HG03378 (cell line): ENCODE results near the gene MPZ.
"Not testable (repeated sequence)": the region's sequence is repeated elsewhere in the genome, so short reads cannot be mapped to it uniquely, and the experiment has no call there.

ENCODE experiments used
- ATAC-seq: cut with Tn5 transposase; IDR thresholded peaks from one replicate; pipeline ENCODE4 v1.9.1; 2021; ENCODE audit warnings: mild to moderate bottlenecking, moderate library complexity; ENCODE audit not compliant: unreplicated experiment

The MPZ gene

DNA sequence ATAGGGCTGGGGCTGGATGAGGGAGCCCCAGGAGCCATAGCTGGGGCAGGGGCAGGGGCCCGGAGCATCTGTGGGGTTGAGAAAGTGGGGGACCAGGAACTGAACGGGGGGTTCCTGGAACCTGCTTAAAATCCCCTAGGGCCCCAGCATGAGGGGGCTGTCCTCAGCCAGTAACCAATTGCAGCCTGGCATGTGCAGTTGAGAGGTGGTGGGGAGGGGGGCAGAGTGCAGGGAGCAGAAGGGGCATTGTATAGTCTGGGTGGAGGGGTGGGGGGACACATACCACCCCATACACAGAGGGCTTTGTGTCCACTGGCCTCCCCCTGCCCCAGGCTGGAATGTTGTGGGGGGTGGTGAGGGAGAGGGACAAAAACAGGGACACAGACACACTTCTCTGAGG is at the start of gene MPZ:
MPZ (minus strand) TSS at position 101 of the 400 bp plus-strand sequence; CDS start at position 38, 63 bp downstream.
- ATAC-seq, result no peak

DNA sequence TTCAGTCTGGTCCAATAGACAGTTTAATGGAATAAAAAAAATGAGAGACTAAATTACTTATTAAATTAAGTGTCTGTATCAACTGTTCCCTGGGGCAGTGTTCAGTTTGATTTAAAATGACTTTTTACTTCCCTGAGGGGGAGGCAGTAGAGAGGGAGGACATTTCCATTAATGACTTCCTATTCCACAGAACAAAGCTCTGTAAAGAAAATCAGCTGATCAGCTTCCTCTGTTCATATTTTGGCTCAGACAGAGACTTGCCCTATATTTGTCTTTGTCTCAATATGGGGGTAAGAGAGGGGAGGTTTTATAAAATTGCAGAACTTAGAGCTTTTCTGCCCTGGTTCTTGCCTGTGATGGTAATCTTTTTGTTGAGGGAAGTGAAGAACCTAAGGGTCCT is 49.5 kb upstream of the MPZ start:
- ATAC-seq, result no peak

DNA sequence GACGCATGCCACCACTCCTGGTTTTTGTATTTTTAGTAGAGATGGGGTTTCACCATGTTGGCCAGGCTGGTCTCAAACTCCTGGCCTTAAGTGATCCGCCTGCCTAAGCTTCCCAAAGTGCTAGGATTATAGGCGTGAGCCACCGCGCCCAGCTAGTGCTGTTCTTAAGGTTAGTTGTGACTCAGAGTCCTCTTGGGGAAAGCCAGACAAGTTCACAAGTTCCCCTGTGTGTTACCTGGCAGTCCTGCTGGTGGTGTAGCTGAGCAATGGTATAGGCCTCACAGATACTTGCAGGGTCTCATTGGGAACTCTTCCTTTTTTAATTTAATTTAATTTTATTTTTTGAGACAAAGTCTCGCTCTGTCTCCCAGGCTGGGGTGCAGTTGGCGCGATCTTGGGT is 47.3 kb upstream of the MPZ start:
- no peak for ATAC-seq

- ATAC-seq, result no peak
These were observed 41.7 kb upstream of the MPZ start for GRCh38 chr1:161351482-161351881.

- no peak for ATAC-seq
These were observed 40.9 kb upstream of the MPZ start for GRCh38 chr1:161350671-161351070.

DNA sequence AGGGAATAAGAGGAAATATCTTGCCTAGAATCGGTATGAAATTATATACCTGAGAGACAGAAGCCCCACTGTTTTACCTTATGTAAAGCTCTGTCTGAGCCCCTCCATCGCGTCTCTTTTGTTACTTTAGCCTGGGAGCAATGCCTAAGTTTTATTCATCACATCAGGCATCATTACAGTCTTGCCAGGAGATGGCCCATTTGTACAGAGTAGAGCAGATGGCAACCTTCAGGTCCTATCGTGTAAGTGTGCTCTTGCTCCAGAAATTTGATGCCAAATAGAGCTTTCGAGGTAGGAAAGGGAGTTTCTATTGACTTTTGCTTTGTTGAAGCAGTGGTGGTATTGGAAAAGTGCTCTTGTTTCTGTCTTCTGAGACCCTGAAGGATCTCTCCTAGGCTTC is 33.1 kb upstream of the MPZ start:
- no peak for ATAC-seq

DNA sequence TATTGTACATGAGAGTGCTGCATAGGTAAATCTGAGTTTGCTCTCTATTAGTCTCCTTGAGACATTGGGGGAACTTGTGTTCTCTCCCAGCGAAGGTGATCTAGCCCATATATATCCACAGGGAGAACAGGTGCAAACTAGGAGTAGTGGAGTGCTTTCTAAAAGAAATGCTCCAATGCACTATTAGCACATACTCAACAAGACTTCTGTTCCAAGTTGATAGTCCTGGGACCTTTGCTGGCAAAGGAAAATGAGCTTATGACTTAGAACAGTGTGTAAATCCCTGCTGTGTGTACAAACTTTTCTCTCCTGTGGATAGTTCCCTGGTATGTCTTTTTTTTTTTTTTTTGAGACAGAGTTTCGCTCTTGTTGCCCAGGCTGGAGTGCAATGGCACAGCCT is 32.4 kb upstream of the MPZ start:
- ATAC-seq, result no peak

DNA sequence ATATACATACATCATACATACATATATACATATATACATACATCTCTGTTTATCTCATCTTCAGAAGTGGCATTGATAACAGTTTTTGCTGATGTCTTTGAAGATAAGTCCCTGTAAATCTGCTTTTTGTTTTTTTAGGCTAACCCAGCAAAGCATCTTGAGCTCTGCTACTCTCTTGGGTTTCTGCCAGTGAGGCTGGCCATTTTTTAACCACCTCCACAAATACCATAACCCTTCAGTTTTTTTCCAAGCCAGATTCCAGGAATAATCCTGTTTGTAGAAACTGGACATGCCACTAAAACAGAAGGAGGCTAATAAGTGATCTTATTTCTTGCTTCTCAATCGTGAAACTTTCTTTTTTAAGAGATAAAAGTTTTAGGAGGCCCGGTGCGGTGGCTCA is 26.0 kb upstream of the MPZ start:
- ATAC-seq, result no peak

DNA sequence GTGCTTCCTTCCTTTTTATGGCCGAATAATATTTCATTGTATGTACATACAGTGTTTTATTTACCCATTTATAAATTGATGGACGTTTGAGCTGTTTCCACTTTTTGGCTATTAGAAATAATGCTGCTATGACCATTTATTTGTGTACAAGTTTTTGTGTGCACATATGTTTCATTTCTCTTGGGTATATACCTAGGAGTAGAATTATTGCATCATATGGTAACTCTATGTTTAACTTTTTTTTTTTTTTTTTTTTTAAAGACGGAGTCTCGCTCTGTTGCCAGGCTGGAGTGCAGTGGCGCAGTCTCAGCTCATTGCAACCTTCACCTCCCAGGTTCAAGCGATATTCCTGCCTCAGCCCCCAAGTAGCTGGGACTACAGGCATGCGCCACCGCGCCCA is 23.4 kb upstream of the MPZ start:
- ATAC-seq, result no peak

DNA sequence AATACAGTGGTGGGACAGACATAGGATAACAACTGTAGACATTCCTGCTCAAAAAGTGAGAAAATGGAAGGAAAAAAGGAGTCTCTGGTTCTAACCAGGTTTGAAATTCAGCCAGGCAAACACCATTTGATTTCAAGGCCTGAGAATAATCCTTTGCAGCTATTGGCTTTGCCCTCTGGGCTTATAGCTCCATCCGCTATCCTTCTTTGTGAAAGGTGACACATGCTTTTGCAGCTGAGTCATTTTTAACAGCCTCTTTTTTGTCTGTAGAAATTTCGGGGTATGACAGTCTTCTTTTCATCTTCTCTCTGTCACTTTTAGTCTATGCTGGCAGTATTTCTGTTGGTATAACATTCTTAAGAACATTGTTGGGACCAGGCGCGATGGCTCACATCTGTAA is 20.6 kb upstream of the MPZ start:
- ATAC-seq, result no peak

DNA sequence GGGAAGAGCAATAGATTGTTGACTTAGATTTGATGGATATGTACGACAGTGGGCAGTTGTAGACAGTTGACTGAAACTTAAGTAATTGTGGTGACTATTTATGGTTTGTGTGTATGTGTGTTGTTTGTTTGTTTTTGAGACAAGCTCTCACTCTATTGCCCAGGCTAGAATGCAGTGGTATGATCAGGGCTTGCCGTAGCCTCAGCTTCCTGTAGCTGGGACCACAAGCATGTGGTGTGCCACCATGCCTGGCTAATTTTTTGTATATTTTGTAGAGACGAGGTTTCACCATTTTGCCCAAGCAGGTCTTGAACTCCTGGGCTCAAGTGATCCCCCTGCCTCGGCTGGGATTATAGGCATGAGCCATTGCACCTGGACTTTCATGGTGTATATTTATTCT is 14.3 kb upstream of the MPZ start:
- no peak for ATAC-seq

DNA sequence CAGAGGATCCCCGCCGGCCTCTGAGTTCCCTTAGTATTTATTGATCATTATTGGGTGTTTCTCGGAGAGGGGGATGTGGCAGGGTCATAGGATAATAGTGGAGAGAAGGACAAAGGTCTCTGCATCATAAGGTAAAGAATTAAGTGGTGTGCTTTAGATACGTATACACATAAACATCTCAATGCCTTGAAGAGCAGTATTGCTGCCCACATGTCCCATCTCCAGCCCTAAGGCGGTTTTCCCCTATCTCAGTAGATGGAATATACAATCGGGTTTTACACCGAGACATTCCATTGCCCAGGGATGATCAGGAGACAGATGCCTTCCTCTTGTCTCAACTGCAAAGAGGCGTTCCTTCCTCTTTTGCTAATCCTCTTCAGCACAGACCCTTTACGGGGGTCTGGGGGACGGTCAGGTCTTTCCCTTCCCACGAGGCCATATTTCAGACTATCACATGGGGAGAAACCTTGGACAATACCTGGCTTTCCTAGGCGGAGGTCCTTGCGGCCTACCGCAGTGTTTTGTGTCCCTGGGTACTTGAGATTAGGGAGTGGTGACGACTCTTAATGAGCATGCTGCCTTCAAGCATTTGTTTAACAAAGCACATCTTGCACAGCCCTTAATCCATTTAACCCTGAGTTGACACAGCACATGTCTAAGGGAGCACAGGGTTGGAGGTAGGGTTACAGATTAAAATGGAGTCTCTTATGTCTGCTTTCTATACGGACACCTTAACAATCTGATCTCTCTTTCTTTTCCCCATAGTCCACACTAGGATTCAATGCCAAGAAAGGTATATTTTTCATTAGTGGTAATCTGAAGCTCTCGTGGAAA is 6.3 kb upstream of the MPZ start:
- not testable (repeated sequence) for ATAC-seq

- ATAC-seq, result peak; percentile 84
These were observed 4.6 kb upstream of the MPZ start, which contains the start of gene SDHC for GRCh38 chr1:161314201-161314981. SDHC (plus strand) TSS chr1:161314381; CDS start chr1:161314406, 25 bp downstream.

- ATAC-seq, result no peak
These were observed 3.9 kb upstream of the MPZ start for GRCh38 chr1:161313554-161314200.

GRCh38 chr1:161311595-161312181 is 1.9 kb upstream of the MPZ start:
- no peak for ATAC-seq

- ATAC-seq, result no peak
These were observed 1.7 kb downstream of the MPZ start for GRCh38 chr1:161307892-161308638.

- ATAC-seq, result peak; percentile 52
These were observed 2.5 kb downstream of the MPZ start for GRCh38 chr1:161307230-161307768.

DNA sequence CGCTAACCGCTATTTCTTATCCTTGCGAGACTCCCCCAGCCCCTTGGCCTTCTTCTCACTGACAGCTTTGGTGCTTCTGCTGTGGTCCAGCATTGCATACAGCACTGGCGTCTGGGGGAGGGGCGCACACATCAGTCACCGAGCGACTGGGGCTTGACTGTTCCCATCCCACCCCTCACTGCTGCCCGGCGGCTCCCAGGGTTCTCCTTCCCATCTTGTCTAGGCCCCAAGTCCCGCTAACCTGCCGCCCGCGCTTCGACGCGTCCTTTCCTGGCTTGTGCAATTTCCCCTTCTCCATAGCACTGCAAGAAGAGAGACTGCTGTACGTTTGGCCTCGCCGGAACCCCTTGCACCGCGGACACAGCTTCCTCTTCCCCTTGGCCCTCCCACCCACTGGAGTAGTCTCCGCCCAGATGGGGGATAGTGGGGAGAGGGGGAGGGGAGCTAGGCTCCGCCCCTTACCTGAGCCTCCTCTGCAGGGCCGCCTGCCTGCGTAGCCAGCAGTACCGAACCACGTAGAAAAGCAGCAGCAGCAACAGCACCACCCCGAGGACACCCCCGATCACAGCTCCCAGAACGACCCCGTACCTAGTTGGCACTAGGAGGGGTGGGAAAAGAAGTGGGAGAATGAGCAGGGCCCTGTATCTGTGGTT is 3.8 kb downstream of the MPZ start:
- ATAC-seq, result no peak

GRCh38 chr1:161304927-161305866 is 4.6 kb downstream of the MPZ start:
- no peak for ATAC-seq
